Bronchial epithelial cell (primary cell): Measurements from ENCODE around the gene NOC2L. TPM values are rescaled to one million over a fixed set of nuclear protein-coding genes. Genes with fewer than 3 reads are reported as not detected.

Source experiments
- DNase-seq: peaks from one replicate; pipeline ENCODE4 v3.0.0-alpha.2; 2010; ENCODE audit warnings: low read depth
- FAIRE-seq: peaks from 2 replicates; lab custom pipeline; 2011; peaks lifted over from hg19 to GRCh38; lab: Jason Lieb, UNC
- H3K27me3 ChIP-seq: 2 replicates; pipeline ENCODE4 v1.5.1; 2011; ENCODE audit warnings: low read length; ENCODE audit not compliant: control insufficient read depth, insufficient read depth
- H3K36me3 ChIP-seq: 2 replicates; pipeline ENCODE4 v1.5.1; 2011; ENCODE audit warnings: low read length; ENCODE audit not compliant: control insufficient read depth, insufficient read depth
- H3K4me3 ChIP-seq: 2 replicates; pipeline ENCODE4 v1.5.1; 2011; ENCODE audit warnings: mild to moderate bottlenecking, low read depth, low read length, control low read depth
- total RNA-seq: library from RNA; depleted of rRNA; stranded (reverse); fragments of >200 nt; gene quantifications from 2 replicates; pipeline ENCODE4 v1.2.1, GENCODE V29; 2014
- TF ChIP-seq, protein P1 (sequence below): IDR thresholded peaks from 2 replicates; pipeline ENCODE4 v1.5.1; 2011; ENCODE audit warnings: mild to moderate bottlenecking, moderate library complexity, low read length, control low read depth, inconsistent platforms; ENCODE audit not compliant: insufficient read depth, severe bottlenecking

The NOC2L gene
- total RNA-seq, 1 donor from 2014 or later: 128 TPM

DNA sequence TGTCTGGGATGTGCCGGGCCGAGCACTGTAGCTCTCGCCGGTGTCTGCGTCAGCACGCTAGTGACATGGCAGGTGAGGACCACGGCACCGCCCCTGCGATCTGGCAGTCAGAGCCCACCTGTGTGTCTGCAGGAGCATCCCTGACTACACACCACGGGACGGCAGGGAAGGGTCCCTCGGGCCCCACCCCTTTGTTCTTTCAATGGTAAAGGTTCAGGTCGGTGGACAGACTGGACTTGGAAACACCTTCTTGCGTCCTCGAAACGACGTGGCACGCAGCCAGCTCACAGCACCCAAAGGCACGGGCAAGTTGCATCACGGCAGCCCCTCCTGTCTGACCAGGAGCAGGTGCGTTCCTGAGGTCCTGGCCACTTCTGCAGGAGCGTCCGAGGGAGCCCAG is 39.0 kb downstream of the NOC2L start:
- Histone ChIP-seq H3K27me3 (peaks cover 68% of the 10 kb centered on the region), H3K36me3 (no peaks in the 10 kb centered on the region), H3K4me3 (no peak overlapping the region)
- no peak for DNase-seq
- no peak for FAIRE-seq
- TF ChIP-seq, protein P1, sequence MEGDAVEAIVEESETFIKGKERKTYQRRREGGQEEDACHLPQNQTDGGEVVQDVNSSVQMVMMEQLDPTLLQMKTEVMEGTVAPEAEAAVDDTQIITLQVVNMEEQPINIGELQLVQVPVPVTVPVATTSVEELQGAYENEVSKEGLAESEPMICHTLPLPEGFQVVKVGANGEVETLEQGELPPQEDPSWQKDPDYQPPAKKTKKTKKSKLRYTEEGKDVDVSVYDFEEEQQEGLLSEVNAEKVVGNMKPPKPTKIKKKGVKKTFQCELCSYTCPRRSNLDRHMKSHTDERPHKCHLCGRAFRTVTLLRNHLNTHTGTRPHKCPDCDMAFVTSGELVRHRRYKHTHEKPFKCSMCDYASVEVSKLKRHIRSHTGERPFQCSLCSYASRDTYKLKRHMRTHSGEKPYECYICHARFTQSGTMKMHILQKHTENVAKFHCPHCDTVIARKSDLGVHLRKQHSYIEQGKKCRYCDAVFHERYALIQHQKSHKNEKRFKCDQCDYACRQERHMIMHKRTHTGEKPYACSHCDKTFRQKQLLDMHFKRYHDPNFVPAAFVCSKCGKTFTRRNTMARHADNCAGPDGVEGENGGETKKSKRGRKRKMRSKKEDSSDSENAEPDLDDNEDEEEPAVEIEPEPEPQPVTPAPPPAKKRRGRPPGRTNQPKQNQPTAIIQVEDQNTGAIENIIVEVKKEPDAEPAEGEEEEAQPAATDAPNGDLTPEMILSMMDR: no peak

DNA sequence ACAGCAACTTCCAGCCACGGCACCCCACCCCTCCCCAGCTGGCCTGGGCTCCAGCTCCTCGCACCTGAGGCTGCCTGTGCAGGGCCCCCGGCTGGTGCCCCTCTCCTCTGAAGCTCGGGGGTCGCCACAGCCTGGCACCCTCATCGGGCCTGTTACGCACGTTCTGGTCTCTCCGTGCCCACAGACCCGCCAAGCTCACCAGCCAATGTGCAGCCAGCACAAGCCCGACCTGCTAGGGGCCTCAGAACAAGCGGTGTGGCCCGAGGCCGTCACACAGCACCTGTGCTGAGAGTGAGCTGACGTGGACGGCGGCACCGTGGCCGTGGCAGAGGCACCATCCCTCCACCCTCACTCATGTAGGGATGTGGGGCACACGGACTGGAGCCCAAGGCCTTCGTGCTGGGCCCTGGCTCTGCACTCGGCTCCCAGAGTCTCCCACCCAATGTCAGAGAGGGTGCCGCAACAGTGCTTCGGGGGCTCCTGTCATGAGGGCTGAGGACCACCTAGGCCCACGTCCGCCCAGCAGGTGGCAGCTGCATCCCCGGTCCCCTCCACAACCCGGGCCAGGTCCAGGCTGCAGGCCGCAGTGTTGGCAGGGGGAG is 39.7 kb downstream of the NOC2L start:
- Histone ChIP-seq H3K4me3 (no peak overlapping the region), H3K36me3 (no peaks in the 10 kb centered on the region), H3K27me3 (peaks cover 69% of the 10 kb centered on the region)
- DNase-seq: no peak
- TF ChIP-seq, protein P1: no peak
- no peak for FAIRE-seq

DNA sequence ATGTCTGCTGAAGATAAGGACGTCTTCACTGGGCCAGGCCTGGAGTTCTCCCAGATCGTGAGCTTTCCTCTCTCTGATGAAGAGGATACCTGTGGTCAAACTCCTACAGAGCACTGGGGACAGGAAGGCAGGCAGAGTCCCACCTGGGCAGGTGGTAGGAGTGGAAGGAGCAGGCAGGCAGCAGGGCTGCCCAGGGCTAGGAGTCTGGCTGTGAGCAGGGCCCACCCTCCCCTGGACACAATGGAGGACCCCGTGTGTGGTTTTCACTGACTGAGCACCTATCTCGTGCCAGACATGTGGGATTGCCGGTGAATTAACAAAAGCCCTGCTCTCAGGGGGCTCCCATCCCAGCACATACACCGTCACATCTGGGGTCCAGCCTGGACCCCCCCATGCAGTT is 40.2 kb downstream of the NOC2L start:
- peaks cover 74% of the 10 kb centered on the region for H3K27me3 ChIP-seq
- FAIRE-seq (no peak), DNase-seq (no peak)
- no peak overlapping the region for H3K4me3 ChIP-seq
- no peaks in the 10 kb centered on the region for H3K36me3 ChIP-seq
- TF ChIP-seq, protein P1: no peak

DNA sequence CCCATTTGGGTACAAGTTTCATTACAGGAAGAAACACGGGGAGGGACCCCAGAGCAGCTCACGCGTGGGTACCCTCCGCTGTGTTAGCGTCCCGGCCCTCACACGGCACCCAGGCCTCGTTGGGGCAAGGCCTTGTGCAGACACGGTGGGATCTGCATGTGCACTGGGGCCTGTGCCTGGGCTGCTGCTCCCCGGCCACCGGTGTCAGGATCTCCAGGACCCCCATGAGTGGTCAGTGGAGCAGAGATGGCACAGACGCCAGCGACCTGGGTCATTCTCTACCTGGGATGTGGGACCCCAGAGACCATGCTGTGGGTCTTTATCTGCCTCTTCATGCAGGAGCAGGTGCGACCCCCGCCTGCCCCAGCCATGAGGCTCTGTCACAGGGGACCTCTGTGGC is 40.7 kb downstream of the NOC2L start:
- DNase-seq (no peak), FAIRE-seq (no peak)
- Histone ChIP-seq H3K27me3 (peaks cover 76% of the 10 kb centered on the region), H3K36me3 (no peaks in the 10 kb centered on the region), H3K4me3 (no peak overlapping the region)
- TF ChIP-seq, protein P1: no peak

DNA sequence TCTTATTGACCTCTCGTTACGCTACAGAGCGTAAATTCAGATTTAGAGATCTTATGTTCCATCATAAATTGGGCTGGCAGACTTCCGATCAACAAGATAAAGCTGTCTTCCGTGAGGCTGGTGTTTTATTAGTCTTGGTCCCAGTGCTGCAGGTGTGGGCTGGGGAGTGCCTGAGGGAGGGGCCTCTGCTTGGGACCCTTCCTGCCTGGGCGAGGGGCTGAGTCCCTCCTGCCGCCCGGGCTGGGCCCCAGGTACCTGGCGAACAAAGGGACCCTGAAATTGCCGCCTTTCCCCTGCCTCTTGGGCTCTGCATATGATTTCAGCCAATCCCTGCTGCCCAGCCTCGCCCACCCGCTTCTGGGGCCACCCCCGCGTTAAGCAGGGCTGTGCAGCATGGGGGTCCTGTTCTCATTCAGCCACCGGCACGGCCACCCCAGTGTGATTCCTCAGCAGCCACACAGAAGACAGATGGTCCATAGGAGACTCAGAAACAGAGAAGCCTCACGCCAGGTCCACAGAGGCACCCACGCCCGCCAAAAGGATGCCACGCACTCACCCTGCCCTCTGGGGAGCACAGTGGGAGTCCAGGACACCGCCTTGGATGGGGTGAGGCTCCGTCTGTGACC is 41.5 kb downstream of the NOC2L start:
- Histone ChIP-seq H3K36me3 (no peaks in the 10 kb centered on the region), H3K27me3 (peaks cover 69% of the 10 kb centered on the region), H3K4me3 (no peak overlapping the region)
- TF ChIP-seq, protein P1: no peak
- DNase-seq (no peak), FAIRE-seq (no peak)
